Measurements from ENCODE around the gene MFSD1.

- TF ChIP-seq CTCF (conservative IDR thresholded peaks at IDR 0.05; ENCODE audit: low read depth, low read length) (no peak), EZH2 (IDR thresholded peaks at IDR 0.05; ENCODE audit: low read length, unreplicated experiment) (no peak)
These were observed 30.0 kb downstream of the MFSD1 start for GRCh38 chr3:158831861-158832260.
